DND-41 (cell line): ENCODE data around the gene CLDN10.

Experiments used
- CTCF ChIP-seq: IDR thresholded peaks from 2 replicates; pipeline ENCODE4 v1.5.1; 2012; ENCODE audit warnings: borderline replicate concordance, low read length, moderate library complexity, mild to moderate bottlenecking; ENCODE audit not compliant: poor library complexity, severe bottlenecking; ENCODE audit errors: extremely low read depth
- EZH2 ChIP-seq: IDR thresholded peaks from 3 replicates; pipeline ENCODE4 v1.6.1; 2012; ENCODE audit warnings: borderline replicate concordance, low read depth, mild to moderate bottlenecking, moderate library complexity, low read length, inconsistent platforms; ENCODE audit not compliant: severe bottlenecking

DNA sequence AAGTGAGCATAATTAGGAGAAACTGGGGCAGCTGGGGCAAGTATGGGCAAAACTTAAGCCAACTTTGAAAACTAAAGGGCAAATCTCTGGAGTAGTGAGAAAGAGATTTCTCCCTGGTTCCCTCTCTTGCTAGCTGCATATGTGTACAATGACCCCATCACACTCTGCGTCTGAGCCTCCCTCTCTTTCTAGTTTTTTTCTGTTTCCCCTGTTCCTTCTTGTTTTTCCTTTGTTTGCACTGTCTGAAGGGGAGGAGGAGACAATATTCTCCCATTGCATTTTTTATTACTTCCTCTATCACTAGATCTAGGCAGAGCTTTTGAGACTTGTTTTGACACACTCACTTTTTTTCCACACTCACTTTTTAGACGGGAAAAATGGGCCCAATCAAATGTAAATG lies 11.2 kb upstream of the CLDN10 start:
- TF ChIP-seq CTCF (no peak), EZH2 (no peak)
